GM18909 (cell line): ENCODE measurements around the gene DDX54.
A peak's percentile ranks its signal among the peaks of the same experiment; 100 is the strongest.

Source experiments
- ATAC-seq: cut with Tn5 transposase; IDR thresholded peaks from one replicate; pipeline ENCODE4 v1.9.1; 2021; ENCODE audit warnings: mild to moderate bottlenecking; ENCODE audit not compliant: unreplicated experiment, poor library complexity

Gene DDX54

DNA sequence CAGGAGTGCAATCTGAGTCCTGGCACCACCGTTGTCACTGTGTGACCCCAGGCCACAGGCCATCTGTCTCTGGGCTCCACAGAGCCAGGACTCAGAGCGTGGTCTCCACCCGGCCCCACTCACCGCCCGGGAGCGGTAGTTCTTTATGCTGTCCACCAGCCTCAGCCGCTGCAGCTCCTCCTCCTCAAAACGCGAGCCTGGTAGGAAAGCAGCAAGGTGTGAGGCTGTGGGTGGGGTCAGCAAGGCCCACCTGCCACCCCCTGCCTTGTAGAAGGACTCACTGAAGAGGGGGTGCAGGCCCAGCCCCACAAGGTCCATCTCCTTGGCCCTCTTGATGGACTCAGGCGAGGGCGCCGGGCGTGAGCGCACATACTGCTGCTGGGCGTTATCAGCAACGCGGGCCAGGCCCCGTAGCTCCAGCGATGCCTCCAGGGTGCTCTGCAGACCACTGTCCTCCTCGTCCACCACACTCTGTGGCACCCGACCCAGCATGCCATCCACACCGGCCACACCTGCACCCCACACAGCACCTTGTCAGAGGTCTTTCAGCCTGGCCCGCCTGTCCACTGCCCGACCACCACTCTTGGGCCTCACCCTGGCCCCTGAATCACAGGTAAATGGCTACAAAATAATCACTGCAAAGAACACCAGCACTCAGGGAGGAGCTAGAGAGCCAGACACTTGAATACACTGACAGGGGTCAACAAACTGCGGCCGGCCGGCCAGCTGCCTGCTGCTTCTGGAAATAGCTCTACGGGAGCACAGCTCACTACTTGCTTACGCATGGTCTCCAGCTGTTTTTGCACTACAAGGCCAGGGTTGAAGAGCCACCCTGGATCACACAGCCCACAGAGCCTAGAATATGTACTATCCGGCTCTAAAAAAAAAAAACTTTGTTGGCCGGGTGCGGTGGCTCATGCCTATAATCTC is 19.5 kb downstream of the DDX54 start:
- no peak for ATAC-seq

DNA sequence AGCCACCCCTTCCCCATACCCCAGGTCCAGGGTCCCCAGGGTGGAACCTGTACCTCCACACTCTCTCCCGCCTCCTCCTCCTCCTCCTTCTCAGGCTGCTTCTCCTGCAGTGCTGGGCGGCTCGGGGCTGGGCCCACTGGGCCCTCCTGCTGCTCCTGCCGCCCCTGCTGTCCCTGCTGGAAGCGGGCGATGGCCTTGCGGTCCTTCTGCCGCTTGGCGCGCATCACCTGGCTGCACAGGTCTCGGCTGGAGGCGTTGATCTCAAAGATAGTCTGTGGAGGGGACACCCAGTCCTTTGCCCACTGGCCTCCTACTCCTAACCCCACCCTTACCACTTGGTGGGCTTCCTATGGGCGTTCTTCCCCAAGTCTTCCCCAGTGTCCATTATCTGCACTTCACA is 21.3 kb downstream of the DDX54 start:
- ATAC-seq: no peak

DNA sequence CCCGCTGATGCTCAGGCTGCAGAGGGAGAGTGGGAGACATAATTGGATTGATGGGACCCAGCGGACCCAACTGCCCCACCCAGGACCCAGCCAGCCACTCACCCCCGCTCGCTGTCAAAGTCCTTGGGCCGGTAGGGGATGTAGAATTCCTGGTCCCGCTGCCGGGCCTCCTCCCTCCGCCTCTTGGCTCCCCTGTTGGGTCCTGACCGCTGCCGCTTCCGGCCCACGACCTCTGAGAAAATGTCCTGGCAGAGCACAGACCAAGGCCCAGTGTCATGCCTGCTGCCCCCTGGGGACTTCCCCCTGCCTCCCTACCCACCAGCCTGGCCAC is 22.3 kb downstream of the DDX54 start:
- ATAC-seq: no peak

DNA sequence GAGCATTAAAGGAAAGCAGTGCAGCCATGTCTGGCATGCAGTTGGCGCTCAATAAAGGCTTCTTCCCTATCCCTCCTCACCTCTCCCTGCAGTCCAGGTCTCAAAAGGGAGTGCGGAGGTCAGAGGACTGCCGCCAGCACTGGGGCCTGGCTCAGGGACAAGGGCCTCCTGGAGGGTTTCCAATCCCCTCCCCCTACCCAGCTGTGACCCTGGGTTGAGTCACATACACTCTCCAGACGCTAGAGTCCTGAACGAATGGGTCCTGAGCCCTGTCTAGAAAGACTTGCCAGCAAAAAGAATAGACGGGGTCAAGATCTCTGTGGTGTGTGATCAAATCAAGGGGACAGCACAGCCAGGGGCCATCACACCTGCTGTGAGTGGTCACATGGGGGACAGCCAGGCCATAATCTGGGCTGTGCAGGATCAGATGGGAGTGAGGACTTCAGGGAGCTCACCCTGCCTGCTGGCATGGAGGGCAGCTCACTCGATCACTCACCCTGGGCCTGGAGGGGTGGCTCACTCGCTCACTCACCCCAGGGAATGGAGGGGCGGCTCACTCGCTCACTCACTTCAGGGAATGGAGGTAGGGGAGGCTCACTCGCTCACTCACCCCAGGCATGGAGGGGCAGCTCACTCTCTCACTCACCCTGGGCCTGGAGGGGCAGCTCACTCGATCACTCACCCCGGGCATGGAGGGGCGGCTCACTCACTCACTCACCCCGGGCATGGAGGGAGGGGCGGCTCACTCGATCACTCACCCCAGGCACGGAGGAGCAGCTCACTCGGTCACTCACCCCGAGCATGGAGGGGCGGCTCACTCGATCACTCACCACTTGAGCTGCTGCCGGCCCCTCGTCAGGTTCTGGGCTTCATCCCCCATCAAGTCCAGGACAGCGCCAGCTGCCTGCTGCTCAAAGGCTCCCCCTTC is 22.9 kb downstream of the DDX54 start:
- no peak for ATAC-seq

DNA sequence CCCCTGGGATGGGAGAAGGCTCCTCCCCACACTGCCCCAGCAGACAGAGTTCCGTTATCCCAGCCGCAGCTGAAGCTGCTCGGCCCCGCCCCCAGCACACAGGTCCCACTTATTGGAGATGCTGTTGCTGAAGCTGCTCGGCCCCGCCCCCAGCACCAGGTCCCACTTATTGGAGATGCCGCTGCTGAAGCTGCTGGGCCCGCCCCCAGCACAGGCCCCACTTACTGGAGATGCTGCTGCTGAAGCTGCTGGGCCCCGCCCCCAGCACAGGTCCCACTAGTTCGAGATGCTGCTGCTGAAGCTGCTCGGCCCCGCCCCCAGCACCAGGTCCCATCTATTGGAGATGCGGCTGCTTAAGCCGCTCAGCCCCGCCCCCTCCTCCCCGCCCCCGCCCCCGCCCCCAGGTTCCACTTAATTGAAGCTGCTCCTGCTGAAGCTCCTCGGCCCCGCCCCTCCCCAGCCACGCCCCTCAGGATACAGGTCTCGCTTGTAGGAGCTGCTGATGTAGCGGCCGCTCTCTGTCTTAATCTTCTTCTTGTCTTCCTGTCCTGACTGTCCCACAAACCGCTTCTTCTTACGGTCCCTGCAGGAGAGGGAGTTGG is 23.8 kb downstream of the DDX54 start:
- ATAC-seq: no peak

DNA sequence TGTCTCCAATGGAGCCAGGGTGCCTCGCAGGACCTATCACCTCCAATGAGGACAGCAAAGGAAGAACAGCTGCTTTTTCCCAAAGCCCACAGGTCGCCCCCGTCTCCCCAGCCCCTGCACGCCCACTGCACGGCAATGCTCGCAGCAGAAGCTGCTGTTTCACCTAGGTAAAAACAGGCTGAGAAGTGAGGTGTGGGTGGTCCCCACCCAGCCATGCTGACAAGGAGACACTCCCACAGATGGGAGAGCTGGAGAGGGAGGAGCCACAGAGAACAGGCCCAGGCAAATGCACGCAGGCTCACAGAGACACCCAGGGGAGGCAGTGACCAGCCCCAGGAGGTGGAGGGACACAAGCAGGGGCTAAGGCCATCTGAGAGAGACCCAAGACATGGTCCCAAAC is 25.3 kb downstream of the DDX54 start:
- ATAC-seq: no peak

DNA sequence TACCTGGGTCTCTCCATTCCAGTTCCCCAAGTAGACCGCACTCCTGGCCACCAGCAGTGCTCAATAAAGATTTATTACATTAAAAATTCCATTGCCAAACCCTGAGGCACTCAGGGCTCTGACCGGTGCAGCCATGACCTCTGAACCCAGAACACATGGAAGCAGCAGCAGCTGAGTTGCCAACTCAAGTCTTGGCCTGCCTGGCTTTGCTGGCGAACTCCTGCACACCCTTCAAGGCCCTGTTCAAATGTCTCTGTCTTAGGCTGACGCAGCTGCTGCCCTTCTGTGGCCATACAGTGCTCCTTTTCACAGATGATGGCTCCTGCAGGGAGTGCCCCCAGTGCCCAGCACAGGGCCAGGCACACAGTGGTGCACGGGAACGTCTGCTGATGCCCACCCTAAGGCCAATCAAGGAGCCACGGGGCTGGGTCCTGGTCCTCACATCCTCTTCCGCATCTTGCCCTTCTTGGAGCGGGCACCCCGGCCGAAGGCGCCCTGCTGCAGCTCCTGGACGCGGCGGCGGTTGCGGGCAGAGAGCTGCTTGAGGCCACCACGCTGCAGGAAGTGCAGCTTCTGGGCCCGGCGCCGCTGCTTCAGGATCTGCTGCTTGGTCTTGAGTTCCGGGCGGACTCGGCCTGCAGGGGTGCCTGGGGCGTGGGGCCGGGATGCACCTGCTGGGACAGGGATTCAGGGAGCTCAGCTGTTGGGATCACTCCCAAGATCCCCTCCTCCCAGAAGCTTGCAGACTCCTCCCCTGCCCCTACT is 26.7 kb downstream of the DDX54 start:
- no peak for ATAC-seq

DNA sequence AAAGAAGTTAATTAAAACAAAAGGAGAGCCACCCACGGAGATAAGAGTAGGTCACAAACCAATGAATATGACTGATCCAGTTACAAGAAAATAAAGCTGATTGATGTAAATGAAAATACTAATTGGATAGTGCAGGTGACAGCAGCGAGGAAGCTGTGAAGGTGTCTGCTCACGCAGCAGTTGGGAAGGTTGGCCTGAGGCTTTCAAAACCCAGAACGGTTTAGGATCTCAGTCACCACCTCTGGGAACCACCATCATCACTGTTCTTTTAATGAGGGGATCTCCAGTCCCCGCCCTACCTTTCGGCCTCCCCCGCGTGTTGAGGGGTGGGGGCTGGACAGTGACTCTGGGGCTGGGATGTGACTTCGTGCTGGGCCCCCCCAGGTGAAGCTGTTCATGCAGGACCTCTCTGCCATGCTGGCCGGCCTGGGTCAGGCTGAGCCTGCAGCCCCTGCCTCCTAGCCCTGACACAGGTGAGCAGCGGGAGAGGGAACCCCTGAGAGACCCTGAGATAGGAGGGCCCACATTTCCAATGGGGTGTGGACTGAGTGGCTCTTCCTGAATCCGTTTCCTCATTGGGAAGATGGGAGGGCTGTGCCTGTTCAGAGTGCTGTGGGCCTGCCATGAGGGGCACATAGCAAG is 27.9 kb downstream of the DDX54 start:
- ATAC-seq: no peak

DNA sequence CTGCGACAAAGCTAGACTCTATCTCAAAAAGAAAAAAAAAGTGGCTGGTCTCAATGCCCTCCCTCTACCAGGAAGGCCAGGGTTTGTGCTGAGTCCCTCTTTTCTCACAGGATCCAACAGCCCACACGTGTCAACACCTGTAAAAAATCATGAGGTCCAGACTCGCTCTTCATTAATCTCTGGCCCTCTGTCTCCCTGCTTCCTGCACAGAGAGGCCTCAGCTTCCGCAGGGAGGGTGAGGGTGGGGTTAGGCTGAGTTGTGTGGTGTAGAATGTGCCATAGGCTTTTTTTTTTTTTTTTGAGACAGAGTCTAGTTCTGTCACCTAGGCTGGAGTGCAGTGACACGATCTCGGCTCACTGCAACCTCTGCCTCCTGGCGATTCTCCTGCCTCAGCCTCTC is 29.6 kb downstream of the DDX54 start:
- ATAC-seq: no peak

DNA sequence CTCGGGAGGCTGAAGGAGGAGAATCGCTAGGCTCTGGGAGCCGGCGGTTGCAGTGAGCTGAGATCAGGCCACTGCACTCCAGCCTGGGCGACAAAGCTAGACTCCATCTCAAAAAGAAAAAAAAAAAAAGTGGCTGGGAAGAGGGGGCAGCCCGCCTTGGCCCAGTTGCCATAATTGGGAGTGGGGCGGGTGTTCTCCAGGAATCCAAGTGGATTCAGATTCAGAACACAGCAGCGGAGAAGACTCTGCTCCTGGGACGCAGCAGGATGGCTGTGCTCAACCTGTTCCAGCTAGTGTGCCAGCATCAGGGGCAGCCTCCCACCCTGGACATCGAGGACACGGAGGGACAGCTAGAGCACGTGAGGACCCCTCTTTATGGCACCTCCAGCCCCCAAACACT is 30.2 kb downstream of the DDX54 start:
- no peak for ATAC-seq

DNA sequence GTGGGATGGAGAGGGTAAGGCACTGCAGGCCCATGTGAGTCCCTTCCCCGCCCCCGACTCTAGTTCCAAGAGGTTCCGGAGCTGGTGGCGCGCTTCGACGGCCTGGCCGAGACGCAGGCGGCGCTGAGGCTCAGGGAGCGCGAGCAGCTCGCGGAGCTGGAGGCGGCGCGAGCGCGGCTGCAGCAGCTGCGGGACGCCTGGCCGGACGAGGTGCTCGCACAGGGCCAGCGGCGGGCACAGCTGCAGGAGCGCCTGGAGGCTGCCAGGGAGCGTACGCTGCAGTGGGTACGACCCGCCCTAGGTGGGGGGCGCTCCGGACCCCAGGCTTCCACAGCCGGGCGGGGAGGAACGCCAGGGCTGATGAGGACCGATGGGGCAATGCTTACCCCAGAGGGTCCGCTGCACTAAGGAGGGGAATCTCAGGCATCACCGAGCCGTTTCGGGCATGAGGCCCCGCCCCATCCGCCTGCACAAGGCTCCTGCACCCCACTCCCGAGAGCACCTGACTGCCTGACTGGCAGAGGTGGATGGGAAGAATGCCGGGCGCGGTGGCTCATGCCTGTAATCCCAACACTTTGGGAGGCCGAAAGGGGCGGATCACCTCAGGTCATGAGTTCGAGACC is 30.8 kb downstream of the DDX54 start:
- no peak for ATAC-seq

DNA sequence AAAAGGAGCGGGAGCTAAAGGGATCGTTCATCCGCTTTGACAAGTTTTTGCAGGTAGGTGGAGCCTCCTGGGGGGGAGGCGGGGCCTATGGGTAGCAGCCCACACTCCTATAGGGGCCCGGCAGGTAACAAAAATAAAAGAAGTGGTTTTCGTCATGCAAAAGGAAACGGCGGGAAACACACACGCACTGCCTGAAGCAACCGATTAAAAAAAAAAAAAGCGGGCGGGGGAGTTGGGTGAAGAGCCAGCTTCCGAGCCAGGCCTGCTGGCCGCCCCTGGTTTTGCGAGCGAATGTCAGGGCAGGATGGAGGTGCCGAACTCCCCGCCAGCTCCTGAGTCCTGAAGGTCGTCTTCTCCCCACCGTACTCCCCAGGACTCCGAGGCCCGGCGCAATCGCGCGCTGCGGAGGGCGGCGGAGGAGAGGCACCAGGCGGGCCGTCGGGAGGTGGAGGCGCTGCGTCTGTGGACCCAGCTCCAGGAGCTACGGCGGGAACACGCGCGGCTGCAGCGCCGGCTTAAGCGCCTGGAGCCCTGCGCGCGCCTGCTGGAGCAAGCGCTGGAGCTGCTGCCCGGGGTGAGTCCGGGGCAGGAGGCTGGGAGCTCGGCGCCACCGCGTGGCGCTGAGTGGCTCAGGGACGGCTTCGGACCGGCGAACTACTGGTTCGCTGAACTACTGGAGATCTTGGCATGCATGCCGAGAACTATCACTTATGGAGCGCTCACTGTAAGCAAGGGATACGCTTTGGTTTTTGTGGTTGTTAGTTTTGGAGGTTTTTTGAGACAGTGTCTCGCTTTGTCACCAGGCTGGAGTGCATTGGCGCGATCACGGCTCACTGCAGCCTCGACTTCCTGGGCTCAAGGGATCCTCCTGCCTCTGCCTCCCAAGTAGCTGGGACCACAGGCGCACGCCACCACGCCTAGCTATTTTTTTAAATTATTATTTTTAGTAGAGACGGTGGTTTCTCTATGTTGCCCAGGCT is 32.2 kb downstream of the DDX54 start:
- peak; percentile 73 for ATAC-seq

DNA sequence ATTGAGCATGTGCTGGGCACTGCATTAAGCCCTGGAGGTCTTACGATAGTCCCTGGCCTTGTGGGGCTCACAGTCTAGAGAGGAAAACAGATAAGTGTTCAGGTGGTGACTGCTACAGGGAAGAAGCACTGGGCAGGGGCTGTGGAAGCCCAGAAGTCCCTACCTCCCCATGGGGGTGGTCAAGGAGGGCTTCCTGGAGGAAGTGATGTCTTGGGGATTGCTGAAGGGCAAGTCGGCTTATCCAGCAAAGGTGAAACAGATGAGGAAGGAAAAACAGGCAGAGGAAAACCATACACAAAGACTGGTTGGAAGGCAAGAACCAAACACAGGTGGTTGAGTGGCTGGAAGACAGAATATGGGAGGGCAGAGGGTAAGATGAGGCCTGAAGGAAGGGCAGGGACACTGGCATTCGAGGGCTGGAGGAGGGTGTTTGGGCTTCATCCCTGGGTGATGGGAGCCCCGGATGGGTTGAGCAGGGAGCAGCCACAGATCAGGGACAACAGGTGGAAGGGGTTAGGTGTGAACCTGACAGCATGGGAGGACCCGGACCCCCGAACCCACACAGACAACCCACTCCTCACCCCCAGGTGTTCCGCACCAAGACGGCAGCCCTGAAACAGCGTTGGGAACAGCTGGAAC is 33.0 kb downstream of the DDX54 start:
- no peak for ATAC-seq

DNA sequence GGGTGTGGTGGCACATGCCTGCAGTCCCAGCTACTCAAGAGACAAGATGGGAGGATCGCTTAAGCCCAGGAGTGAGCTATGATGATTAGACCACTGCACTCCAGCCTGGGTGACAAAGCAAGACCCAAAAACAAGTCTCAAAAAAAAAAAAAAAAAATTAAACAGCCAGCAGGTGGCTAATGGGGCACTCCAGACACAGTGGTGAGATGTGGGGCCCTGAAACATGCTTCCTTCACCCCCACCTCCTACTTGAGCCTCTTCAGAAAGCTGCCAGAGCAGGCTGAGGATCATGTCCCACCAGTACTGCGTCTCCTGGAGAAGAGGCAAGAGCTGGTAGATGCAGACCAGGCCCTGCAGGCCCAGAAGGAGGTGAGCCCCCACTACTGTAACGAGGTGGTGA is 33.6 kb downstream of the DDX54 start:
- no peak for ATAC-seq

DNA sequence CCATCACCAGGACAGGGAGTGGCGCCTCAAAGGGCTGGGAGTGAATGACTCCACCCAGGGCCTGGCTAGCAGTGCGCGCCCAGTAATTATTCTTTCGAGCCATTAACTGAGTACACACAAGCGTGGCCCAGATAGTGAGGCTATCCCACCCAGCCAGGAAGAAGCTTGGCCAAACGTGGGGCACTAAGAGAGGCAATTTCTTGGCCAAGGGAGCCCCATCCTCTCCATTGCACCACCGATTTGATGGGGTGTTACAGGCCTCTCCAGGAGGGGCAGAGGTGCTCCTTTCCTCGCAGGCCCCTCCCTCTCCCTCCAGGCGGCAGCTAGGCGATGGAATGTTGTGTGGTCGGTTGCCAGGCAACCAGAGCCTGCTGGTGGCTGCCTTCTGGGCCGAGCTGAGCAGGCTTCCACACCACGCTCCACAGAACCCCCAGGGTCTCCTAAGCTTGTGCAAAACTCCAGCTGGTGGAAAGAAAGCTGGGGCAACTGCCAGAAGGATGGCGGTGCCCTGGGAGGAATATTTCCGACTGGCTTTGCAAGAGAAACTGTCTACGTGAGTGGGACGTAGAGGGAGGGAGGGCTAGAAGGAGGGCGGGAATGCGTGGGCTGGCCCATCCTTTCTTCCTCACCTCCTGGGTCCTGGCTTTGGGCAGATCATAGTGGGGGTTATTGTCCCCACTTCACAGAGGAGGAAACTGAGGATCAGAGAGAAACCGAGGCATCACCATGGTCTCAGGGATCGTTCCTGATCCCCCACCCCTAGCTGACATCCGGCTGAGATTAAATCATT is 35.7 kb downstream of the DDX54 start, which contains the start of gene CFAP73:
Gene CFAP73 (plus strand): TSS at position 364 of the 790 bp plus-strand sequence. CDS start 134 bp downstream, at position 498.
- no peak for ATAC-seq

DNA sequence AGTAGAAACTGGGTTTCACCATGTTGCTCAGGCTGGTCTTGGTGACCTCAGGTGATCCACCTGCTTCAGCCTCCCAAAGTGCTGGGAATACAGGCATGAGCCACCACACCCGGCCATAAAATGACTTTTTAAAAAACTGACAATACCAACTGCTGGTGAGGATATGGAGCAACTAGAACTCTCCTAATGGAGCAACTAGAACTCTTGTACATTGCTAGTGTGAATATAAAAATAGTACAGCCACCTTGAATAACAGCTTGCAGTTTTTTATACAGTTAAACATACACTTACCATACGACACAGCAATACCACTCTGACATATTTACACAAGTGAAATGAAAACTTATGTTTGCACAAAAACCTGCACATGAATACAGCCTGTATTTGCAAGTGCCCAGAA is 38.3 kb downstream of the DDX54 start:
- ATAC-seq: no peak
